ENCODE results near the gene SMOC1.

- no peak for TF ChIP-seq CTCF (IDR thresholded peaks at IDR 0.05; ENCODE audit: low read depth, low read length)
- TF ChIP-seq EZH2phosphoT487 (IDR thresholded peaks at IDR 0.05; ENCODE audit: low read depth): no peak
These were observed 106.2 kb downstream of the SMOC1 start for GRCh38 chr14:69985463-69985862.
